A673 (cell line): ENCODE data around the gene WDR19. TPM values are rescaled to one million over a fixed set of nuclear protein-coding genes. Genes with fewer than 3 reads are reported as not detected.

Source experiments
- BruUV-seq: library from RNA; stranded (reverse); fragments of 400-500 nt; replicated peaks from 2 replicates; lab custom pipeline; 2021; lab: Mats Ljungman, UMichigan
- CTCF ChIA-PET: fragments of 300-600 bp; sonication (Branson Sonifier 250); formaldehyde crosslinking; loops from one replicate; lab custom pipeline; 2022; ENCODE audit warnings: antibody characterized with exemption; lab: Charles Lee
- POLR2A ChIA-PET: fragments of 300-600 bp; sonication (Branson Sonifier 250); formaldehyde crosslinking; loops from one replicate; lab custom pipeline; 2022; ENCODE audit warnings: antibody characterized with exemption; ENCODE audit not compliant: low non-redundant PET; lab: Charles Lee
- DNase-seq: peaks from one replicate; pipeline ENCODE4 v3.0.0-alpha.2; 2015; ENCODE audit warnings: low spot score
- H3K27ac ChIP-seq: fragments of 200-600 bp; sonication (generic); 2 replicates; pipeline ENCODE4 v1.5.1; 2016; ENCODE audit warnings: mixed run types, low read depth, mild to moderate bottlenecking, mixed read lengths, antibody characterized with exemption, low read length; ENCODE audit not compliant: poor library complexity, severe bottlenecking
- H3K27me3 ChIP-seq: fragments of 200-600 bp; sonication (generic); replicated peaks from 2 replicates; pipeline ENCODE4 v1.6.1; 2017; ENCODE audit warnings: mixed run types, low read depth, mild to moderate bottlenecking, mixed read lengths, antibody characterized with exemption, low read length; ENCODE audit not compliant: insufficient read depth, poor library complexity
- H3K36me3 ChIP-seq: fragments of 200-600 bp; sonication (generic); 2 replicates; pipeline ENCODE4 v1.6.1; 2016; ENCODE audit warnings: mixed run types, mild to moderate bottlenecking, mixed read lengths, antibody characterized with exemption, low read length; ENCODE audit not compliant: insufficient read depth, poor library complexity, severe bottlenecking
- H3K4me1 ChIP-seq: fragments of 200-600 bp; sonication (generic); 2 replicates; pipeline ENCODE4 v1.6.1; 2017; ENCODE audit warnings: mixed run types, mild to moderate bottlenecking, mixed read lengths, antibody characterized with exemption, low read length; ENCODE audit not compliant: insufficient read depth, poor library complexity, severe bottlenecking
- H3K4me3 ChIP-seq: fragments of 200-600 bp; sonication (generic); 2 replicates; pipeline ENCODE4 v1.5.1; 2016; ENCODE audit warnings: low read depth, mixed run types, mild to moderate bottlenecking, mixed read lengths, low read length; ENCODE audit not compliant: poor library complexity, severe bottlenecking
- H3K9me3 ChIP-seq: fragments of 200-600 bp; sonication (generic); 2 replicates; pipeline ENCODE4 v1.6.1; 2016; ENCODE audit warnings: mixed run types, low read depth, mild to moderate bottlenecking, mixed read lengths, antibody characterized with exemption, low read length; ENCODE audit not compliant: poor library complexity, severe bottlenecking
- CTCF ChIP-seq: fragments of 300-800, 200-600 bp; sonication (generic); conservative IDR thresholded peaks from 2 replicates; pipeline ENCODE4 v1.5.1; 2017; ENCODE audit warnings: low read depth, mild to moderate bottlenecking, antibody characterized with exemption, low read length, moderate library complexity, mixed read lengths
- EZH2 ChIP-seq: fragments of 200-600 bp; sonication (generic); IDR thresholded peaks from 2 replicates; pipeline ENCODE4 v1.6.1; 2017; ENCODE audit warnings: borderline replicate concordance, low read depth, mild to moderate bottlenecking, mixed read lengths, antibody characterized with exemption, low read length; ENCODE audit not compliant: poor library complexity, severe bottlenecking
- intact Hi-C: fragments of 100-400 bp; cut with micrococcal nuclease; formaldehyde crosslinking; loops from one replicate; pipeline ENCODE4 v1.10.0; 2022; ENCODE audit not compliant: unreplicated experiment
- total RNA-seq: library from RNA; stranded (reverse); gene quantifications from 2 replicates; pipeline ENCODE4 v1.2.3, GENCODE V29; 2021

Gene WDR19
- total RNA-seq, 1 experiment from 2014 or later, result 33.7 TPM

GRCh38 chr4:39166177-39166576 is 16.2 kb upstream of the WDR19 start:
- no peaks in the 10 kb centered on the region for H3K36me3 ChIP-seq
- intact Hi-C loops, result no loop called here
- ChIA-PET CTCF (no interaction called here), POLR2A (no interaction called here)
- H3K9me3 ChIP-seq, result no peaks in the 10 kb centered on the region
- H3K27me3 ChIP-seq, result no peaks in the 10 kb centered on the region
- no peak overlapping the region for H3K27ac ChIP-seq
- DNase-seq, result no peak
- TF ChIP-seq EZH2, result no peak
- TF ChIP-seq CTCF, result no peak
- no TSS peak for BruUV-seq
- no peak overlapping the region for H3K4me3 ChIP-seq
- no peaks in the 10 kb centered on the region for H3K4me1 ChIP-seq

- H3K27ac ChIP-seq, result no peak overlapping the region
- H3K27me3 ChIP-seq, result no peaks in the 10 kb centered on the region
- CTCF ChIA-PET, result no interaction called here
- H3K36me3 ChIP-seq, result no peaks in the 10 kb centered on the region
- no peak for DNase-seq
- BruUV-seq, result no TSS peak
- H3K4me3 ChIP-seq, result no peak overlapping the region
- H3K9me3 ChIP-seq, result no peaks in the 10 kb centered on the region
- intact Hi-C loops, result no loop called here
- no peak for TF ChIP-seq EZH2
- TF ChIP-seq CTCF, result no peak
- H3K4me1 ChIP-seq, result no peaks in the 10 kb centered on the region
- POLR2A ChIA-PET, result no interaction called here
These were observed 15.7 kb upstream of the WDR19 start for GRCh38 chr4:39166669-39167068.

- ChIA-PET CTCF (no interaction called here), POLR2A (no interaction called here)
- intact Hi-C loops, result no loop called here
- H3K9me3 ChIP-seq, result no peaks in the 10 kb centered on the region
- no peak overlapping the region for H3K4me3 ChIP-seq
- no peaks in the 10 kb centered on the region for H3K36me3 ChIP-seq
- H3K4me1 ChIP-seq, result no peaks in the 10 kb centered on the region
- H3K27ac ChIP-seq, result no peak overlapping the region
- H3K27me3 ChIP-seq, result no peaks in the 10 kb centered on the region
- BruUV-seq, result no TSS peak
- TF ChIP-seq EZH2 (no peak), CTCF (no peak)
- no peak for DNase-seq
These were observed 12.9 kb upstream of the WDR19 start for GRCh38 chr4:39169426-39169825.
